SJCRH30 (cell line): ENCODE data around the gene FBXO36. TPM values are rescaled to one million over a fixed set of nuclear protein-coding genes. Genes with fewer than 3 reads are reported as not detected.
A peak's percentile ranks its signal among the peaks of the same experiment; 100 is the strongest.
"Not testable (repeated sequence)": the region's sequence is repeated elsewhere in the genome, so short reads cannot be mapped to it uniquely, and the experiment has no call there.

ENCODE experiments used
- DNase-seq, 2 experiments: peaks; one replicate each; pipeline ENCODE4 v3.0.0-alpha.2; 2015 to 2020
- H3K27ac ChIP-seq: fragments of 250-450 bp; sonication (Bioruptor Pico); 2 replicates; pipeline ENCODE4 v1.5.1; 2020; ENCODE audit warnings: mild to moderate bottlenecking, moderate library complexity
- H3K27me3 ChIP-seq: fragments of 250-450 bp; sonication (Bioruptor Pico); 2 replicates; pipeline ENCODE4 v1.5.1; 2020; ENCODE audit warnings: mild to moderate bottlenecking, moderate library complexity
- H3K36me3 ChIP-seq: fragments of 250-450 bp; sonication (Bioruptor Pico); 2 replicates; pipeline ENCODE4 v1.5.1; 2020; ENCODE audit warnings: mild to moderate bottlenecking, moderate library complexity
- H3K4me1 ChIP-seq: fragments of 250-450 bp; sonication (Bioruptor Pico); 2 replicates; pipeline ENCODE4 v1.5.1; 2020; ENCODE audit warnings: mild to moderate bottlenecking, moderate library complexity
- H3K4me3 ChIP-seq: fragments of 250-450 bp; sonication (Bioruptor Pico); 2 replicates; pipeline ENCODE4 v1.5.1; 2020; ENCODE audit warnings: mild to moderate bottlenecking, moderate library complexity
- H3K9me3 ChIP-seq: fragments of 250-450 bp; sonication (Bioruptor Pico); replicated peaks from 2 replicates; pipeline ENCODE4 v1.5.1; 2020; ENCODE audit warnings: mild to moderate bottlenecking, moderate library complexity
- total RNA-seq: library from RNA; depleted of rRNA; stranded (reverse); fragments of >200 nt; shearing (Covaris generic); gene quantifications from 2 replicates; pipeline ENCODE4 v1.2.3, GENCODE V29; 2014

FBXO36 gene
- total RNA-seq, 1 experiment from 2014 or later = 0.08 TPM

DNA sequence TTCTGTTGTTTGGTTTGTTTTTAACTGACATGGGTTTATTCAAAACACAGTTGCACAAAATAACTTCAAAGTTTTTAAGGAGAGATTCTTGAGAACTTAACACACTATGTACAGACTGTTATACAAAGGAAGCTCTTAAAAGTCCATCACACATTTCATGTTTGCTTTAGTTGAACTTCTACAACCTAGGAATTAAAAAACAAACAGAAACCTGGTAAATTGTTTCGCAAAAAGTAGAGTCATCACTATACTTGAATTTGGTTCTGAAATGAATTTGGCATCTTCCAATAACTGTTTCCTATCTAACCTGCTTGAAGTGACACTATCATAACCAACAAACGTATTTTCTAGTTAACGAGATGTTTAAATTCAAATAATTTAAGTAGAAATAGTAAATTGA lies 22.3 kb upstream of the FBXO36 start:
- Histone ChIP-seq H3K9me3 (no peaks in the 10 kb centered on the region), H3K27ac (no peak overlapping the region), H3K27me3 (no peaks in the 10 kb centered on the region), H3K4me3 (no peak overlapping the region), H3K4me1 (peaks cover 20% of the 10 kb centered on the region), H3K36me3 (peaks cover 19% of the 10 kb centered on the region)
- no peak for DNase-seq

DNA sequence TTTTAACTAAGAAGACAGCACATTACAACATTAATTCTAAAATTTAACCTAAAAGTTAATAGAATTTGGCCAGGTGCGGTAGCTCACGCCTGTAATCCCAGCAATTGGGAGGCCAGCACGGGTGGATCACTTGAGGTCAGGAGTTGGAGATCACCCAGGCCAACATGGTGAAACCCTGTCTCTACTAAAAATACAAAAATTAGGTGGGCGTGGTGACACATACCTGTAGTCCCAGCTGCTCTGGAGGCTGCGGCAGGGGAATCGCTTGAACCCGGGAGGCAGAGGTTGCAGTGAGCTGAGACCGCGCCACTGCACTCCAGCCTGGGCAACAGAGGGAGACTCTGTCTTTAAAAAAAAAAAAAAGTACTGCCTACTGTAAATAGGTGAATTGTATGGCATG lies 21.8 kb upstream of the FBXO36 start:
- H3K27me3 ChIP-seq, H3K9me3 ChIP-seq, H3K4me3 ChIP-seq, H3K27ac ChIP-seq, DNase-seq: not testable (repeated sequence)
- H3K36me3 ChIP-seq = peaks cover 22% of the 10 kb centered on the region
- H3K4me1 ChIP-seq = peaks cover 20% of the 10 kb centered on the region

DNA sequence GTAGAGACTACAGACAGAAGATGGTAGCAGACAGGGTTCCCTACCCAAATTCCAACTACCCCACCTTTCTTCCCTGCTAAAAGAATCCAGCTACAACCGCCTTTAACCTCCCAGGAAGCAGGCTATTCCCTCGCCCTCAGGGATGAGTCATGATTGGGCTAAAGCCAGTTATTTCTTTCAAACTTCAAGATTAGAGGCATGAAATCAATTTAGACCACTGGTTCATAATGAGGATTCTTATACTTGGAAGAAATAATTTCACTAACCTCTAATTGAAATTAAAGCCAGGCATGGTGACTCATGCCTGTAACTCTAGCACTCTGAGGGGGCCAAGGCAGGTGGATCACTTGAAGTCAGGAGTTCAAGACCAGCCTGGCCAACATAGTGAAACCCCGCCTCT lies 20.5 kb upstream of the FBXO36 start:
- Histone ChIP-seq H3K36me3 (peaks cover 26% of the 10 kb centered on the region), H3K9me3 (no peaks in the 10 kb centered on the region), H3K4me3 (no peak overlapping the region), H3K27ac (peak overlapping the region; percentile 79), H3K4me1 (peaks cover 20% of the 10 kb centered on the region), H3K27me3 (no peaks in the 10 kb centered on the region)
- DNase-seq = peak; percentile 76 to 92

DNA sequence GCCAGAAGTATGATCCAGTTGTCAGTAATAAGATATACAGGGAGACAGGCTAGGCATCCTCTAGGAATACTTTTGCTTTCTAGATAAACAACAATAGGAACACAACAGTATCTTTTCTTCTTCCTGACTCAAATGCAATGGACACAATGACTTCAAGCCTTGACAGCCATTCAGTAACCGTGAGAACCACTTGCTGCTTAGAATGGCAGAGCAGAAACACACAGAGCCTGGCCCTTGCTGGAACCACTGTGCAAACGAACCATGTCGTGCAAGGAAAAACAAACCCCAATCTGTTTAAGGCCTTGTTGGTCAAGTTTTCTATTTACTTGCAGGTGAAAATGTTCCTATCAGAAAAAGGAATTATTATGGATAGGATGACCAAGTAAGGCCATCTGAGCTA lies 19.3 kb upstream of the FBXO36 start:
- Histone ChIP-seq H3K4me1 (peaks cover 20% of the 10 kb centered on the region), H3K9me3 (no peaks in the 10 kb centered on the region), H3K27me3 (no peaks in the 10 kb centered on the region), H3K36me3 (peaks cover 34% of the 10 kb centered on the region), H3K27ac (no peak overlapping the region), H3K4me3 (no peak overlapping the region)
- DNase-seq = no peak

DNA sequence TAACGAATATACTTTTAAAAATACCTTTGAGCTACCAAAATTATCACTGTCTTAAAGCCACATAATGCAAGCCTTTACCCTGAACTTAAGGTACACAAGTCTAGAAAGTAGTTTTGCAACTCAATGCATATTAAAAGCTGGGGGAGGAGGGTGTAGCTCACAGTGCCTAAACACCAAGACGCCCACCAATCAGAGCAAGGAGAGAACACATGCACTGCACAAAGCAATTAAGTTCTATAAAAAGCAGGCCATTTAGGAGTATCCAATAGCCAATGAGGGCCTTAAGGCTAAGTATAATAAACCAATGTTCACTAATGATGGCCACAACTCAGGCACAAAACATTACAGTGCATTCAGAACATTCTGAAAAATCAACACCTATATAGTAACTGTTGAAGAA lies 16.7 kb upstream of the FBXO36 start:
- no peaks in the 10 kb centered on the region for H3K27me3 ChIP-seq
- no peak for DNase-seq
- no peaks in the 10 kb centered on the region for H3K9me3 ChIP-seq
- H3K27ac ChIP-seq = no peak overlapping the region
- peaks cover 33% of the 10 kb centered on the region for H3K36me3 ChIP-seq
- no peak overlapping the region for H3K4me3 ChIP-seq
- H3K4me1 ChIP-seq = peaks cover 23% of the 10 kb centered on the region

DNA sequence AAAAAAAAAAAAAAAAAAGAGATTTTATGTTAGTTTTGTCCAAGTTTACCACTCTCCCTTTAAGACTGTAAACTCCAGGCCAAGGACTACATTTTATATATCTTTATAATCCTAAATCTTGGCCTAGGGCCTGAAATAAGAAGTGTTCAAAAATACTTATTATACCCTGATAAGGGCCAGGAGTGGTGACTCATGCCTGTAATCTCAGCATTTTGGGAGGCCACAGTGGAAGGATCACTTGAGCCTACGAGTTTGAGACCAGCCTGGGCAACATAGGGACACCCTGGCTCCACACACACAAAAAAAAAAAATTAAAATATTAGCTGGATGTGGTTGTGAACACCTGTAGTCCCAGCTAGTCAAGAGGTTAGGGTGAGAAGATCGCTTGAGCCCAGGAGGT lies 13.2 kb upstream of the FBXO36 start:
- no peak overlapping the region for H3K4me3 ChIP-seq
- H3K4me1 ChIP-seq = peaks cover 10% of the 10 kb centered on the region
- no peak overlapping the region for H3K27ac ChIP-seq
- no peaks in the 10 kb centered on the region for H3K27me3 ChIP-seq
- H3K9me3 ChIP-seq = no peaks in the 10 kb centered on the region
- H3K36me3 ChIP-seq = peaks cover 24% of the 10 kb centered on the region
- no peak for DNase-seq

DNA sequence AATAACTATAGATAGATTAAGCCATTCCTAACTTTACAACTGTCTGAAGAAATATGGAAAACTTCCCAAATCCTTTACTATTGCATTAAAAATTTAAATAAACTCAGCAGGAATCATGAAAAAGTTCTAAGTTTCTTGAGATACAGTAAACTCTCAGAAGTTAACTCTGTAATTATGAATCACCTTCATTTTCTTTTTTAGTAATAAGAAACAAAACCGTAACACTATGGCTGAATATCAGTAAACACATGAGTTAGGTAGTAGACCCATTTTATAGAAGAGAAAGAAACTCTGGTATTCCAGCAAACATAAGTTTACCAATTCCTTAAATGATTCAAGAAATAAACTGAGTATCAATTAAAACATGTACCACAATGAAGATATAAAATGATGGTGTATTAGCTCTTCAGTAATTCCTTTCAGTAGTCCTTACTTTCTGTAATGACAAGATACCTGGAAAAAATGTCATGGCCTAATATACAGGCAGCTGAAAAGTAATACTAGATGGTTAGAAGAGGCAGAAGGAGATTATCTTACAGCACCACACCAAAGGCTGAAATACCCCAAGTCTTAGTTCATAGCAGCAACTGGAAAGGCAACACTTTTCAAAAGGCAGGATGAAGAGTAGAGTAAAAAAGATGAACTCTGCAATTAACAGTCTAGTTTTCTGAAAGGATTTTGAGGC lies 12.0 kb upstream of the FBXO36 start:
- Histone ChIP-seq H3K27ac (no peak overlapping the region), H3K4me1 (peaks cover 10% of the 10 kb centered on the region), H3K27me3 (no peaks in the 10 kb centered on the region), H3K36me3 (peaks cover 21% of the 10 kb centered on the region), H3K4me3 (no peak overlapping the region), H3K9me3 (no peaks in the 10 kb centered on the region)
- DNase-seq = peak in 1 of 2 experiments; percentile 64

DNA sequence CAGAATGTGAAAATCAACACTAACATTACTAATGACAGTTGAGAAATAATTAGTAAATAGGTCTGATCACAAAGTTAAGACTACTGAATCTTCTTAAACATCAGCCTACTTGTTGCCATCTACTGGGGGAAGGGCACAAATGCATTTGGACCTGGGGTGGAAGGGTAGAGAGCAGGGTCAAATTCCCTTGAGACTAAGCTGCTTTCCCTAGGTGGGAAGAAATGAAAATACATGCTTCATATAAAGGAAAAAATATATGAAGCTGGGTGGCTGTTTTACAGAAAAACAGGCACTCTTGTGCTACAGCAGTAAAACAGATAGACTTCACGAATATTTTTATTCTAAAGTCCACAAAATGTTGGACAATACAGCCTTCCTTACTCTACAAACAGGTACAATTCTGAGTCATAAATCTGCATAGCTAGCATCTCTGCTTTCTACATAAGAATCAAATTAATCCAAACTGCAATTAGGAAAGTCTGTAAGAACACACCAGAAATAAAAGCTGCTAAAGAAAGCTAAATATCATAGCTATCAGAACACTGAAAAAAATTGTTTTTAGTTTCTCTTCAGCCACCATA lies 11.4 kb upstream of the FBXO36 start:
- H3K9me3 ChIP-seq = no peaks in the 10 kb centered on the region
- H3K4me1 ChIP-seq = peaks cover 10% of the 10 kb centered on the region
- no peak overlapping the region for H3K27ac ChIP-seq
- no peak overlapping the region for H3K4me3 ChIP-seq
- peaks cover 16% of the 10 kb centered on the region for H3K36me3 ChIP-seq
- DNase-seq = peak; percentile 44 to 68
- no peaks in the 10 kb centered on the region for H3K27me3 ChIP-seq

DNA sequence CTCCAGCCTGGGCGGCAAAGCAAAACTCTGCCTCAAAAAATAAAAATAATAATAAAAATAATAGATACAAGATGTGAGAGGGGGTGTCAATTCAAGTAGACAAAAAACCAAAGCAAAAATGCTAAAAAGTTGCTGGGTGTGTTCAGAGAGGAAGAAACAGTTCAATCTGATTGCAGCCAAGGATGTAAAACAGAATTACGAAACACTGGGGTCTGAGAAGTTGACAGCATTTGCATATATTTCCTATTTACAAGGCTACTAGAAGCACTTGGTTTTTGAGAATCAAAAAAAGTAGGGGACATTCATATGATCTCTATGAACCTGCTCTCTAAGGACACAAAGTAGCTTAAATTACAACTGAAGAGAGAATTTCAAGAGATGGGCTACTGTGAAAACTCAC lies 8.1 kb upstream of the FBXO36 start:
- Histone ChIP-seq H3K27me3 (no peaks in the 10 kb centered on the region), H3K4me3 (no peak overlapping the region), H3K36me3 (peaks cover 16% of the 10 kb centered on the region), H3K9me3 (no peaks in the 10 kb centered on the region), H3K4me1 (peaks cover 10% of the 10 kb centered on the region), H3K27ac (no peak overlapping the region)
- DNase-seq = no peak

DNA sequence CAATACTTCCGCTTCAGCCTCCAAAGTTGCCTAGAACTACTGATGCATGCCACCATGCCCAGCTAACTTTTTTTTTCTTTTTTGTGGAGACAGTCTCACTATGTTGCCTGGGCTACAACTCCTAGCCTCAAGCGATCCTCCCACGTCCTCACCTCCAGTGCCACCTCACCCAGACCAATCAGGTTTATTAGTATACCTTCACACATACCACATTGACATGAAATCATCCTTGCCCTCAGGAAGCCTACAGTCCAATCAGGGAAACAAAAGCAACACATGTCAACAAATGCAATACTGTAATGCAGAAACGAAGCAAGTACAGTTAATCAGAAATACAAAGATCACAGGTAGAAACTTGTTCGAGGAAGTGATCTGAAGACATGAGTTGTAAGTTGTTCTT lies 4.5 kb upstream of the FBXO36 start:
- H3K4me3 ChIP-seq = no peak overlapping the region
- H3K27ac ChIP-seq = no peak overlapping the region
- H3K9me3 ChIP-seq = no peaks in the 10 kb centered on the region
- H3K36me3 ChIP-seq = peaks cover 16% of the 10 kb centered on the region
- DNase-seq = no peak
- no peaks in the 10 kb centered on the region for H3K27me3 ChIP-seq
- no peaks in the 10 kb centered on the region for H3K4me1 ChIP-seq

DNA sequence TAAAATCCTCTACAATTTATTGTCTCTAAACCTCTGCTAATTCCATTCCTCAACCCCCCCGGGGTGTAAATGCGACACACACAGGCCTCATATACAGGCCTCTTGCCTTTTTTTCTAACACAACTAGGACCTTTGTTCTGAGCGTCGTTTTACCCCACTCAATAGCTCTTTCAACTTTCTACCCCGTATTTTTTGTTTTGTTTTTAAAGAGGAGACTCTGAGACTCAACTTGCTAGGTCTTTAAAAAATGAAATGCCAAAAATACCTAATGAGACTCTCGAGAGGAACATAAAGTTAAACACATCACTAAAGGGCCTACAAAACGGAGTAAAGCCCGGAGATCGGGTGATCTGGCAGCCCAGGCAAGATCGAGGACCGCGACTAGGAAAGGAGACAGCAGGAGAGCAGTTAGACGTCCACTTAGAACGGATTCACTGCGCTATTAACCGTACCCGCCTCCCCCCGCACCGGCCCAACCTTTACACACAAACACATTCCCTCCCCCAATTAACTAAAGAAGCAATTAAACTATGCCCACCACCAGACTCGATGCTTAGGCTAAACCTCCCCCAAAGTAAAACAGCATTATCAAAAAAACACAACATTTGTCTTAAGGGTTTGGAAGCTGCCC lies 2.2 kb upstream of the FBXO36 start:
- H3K4me1 ChIP-seq = no peaks in the 10 kb centered on the region
- DNase-seq = no peak
- H3K27me3 ChIP-seq = no peaks in the 10 kb centered on the region

DNA sequence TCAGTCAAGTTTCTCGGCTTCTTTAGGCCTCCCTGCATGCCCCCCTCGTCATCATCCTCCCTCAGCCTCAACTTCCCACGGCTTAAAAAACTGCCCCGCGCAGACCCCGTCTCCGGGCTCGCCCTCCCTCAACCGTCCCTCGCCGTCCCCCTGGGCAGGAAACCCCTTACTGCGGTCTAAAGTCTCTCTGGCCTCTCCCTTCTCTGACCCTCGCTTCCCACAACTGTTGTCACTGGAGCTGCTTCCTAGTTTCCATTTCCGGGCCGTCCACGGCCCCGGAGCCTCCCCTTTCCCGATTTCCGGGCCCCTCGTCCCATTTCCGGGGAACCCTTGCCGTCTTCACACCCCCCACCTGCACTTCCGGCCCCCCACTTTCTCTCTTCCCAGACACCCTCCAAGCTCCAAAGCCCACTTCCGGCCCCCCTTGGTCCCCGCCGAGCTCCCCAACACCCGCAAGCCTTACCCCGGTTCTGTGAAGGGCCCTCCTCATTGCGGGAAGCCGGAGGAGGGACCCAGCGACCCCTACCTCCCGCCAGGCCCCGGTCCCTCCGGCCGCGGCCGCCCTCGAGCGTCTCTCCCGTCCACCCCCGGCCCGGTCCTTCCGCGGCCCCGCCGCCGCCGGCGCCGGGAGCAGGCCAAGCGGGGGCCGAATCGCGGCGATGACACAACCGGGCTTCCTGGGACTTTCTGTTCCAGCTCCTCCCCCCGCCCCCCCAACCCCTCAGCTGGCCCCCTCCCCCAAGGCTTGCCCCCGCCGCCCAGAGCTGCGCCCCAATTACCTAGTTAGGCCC lies 1.0 kb upstream of the FBXO36 start:
- Histone ChIP-seq H3K27me3 (no peaks in the 10 kb centered on the region), H3K36me3 (peaks cover 14% of the 10 kb centered on the region), H3K27ac (peak overlapping the region; percentile 67), H3K4me1 (no peaks in the 10 kb centered on the region), H3K9me3 (no peaks in the 10 kb centered on the region), H3K4me3 (peak overlapping the region; percentile 69)
- peak; percentile 86 to 87 for DNase-seq

More for the DNA sequence above, 2.2 kb upstream of the FBXO36 start:
- no peaks in the 10 kb centered on the region for H3K9me3 ChIP-seq
- H3K36me3 ChIP-seq = peaks cover 14% of the 10 kb centered on the region
- peak overlapping the region; percentile 69 for H3K4me3 ChIP-seq
- H3K27ac ChIP-seq = no peak overlapping the region

DNA sequence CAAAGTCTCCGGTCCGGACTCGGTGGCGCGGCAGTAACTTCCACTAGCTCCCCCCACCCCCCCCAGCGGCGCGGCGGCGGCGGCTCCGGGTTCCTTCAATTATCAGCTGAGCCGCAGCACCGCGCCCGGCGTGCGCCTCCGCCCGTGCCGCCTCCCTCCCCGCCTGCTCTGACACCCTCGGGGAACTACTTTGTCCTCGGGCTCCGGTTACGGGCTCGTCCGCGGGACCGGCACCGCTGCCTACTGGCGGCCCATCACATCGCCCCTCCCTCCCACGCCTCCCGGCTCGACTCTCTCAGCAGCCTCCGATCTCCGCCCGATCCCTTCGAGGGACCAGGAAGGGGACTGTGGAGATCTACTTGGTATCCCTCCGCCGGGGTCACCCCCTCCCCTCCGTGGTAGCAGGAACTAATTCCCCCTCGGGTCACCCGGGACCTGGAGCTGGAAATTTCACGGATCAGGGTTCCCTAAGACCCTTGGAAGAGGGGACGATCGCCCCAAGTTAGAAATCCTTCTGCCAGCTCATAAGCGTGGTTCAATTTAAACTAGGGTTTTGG lies 333 bp upstream of the FBXO36 start, which contains the start of gene TRIP12:
TSS of gene TRIP12 (minus strand) at position 118 of the 557 bp plus-strand sequence. CDS start 41,930 bp downstream, outside the sequence.
- Histone ChIP-seq H3K27me3 (no peaks in the 10 kb centered on the region), H3K4me3 (peak within 1 kb of the TSS; percentile 69), H3K9me3 (no peaks in the 10 kb centered on the region), H3K4me1 (no peaks in the 10 kb centered on the region), H3K27ac (peak within 1 kb of the TSS; percentile 84), H3K36me3 (peaks cover 9% of the 10 kb centered on the region)
- peak; percentile 97 for DNase-seq

DNA sequence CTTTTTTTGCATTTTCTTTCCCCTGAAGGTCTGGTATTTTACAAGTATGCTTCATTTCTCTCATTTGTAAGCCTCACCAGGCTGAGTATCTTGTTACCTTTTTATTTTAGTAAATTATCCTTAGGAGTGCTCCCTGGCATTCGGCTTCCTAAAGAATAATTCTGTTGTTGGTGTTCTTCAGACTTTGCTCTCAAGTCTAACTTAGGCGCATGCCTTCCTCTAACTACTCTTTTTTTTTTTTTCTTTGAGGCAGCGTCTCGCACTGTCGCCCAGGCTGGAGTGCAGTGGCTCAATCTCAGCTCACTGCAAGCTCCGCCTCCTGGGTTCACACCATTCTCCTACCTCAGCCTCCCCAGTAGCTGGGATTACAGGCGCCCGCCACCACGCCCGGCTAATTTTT lies 2.2 kb downstream of the FBXO36 start:
- H3K4me1 ChIP-seq, H3K27ac ChIP-seq, H3K36me3 ChIP-seq, H3K27me3 ChIP-seq, H3K9me3 ChIP-seq, DNase-seq, H3K4me3 ChIP-seq: not testable (repeated sequence)
